Measurements from ENCODE around the gene RAB33B. TPM values are rescaled to one million over a fixed set of nuclear protein-coding genes. Genes with fewer than 3 reads are reported as not detected.

Gene RAB33B
- total RNA-seq, 1 donor from 2014 or later, result 14.4 TPM

- Histone ChIP-seq H3K9ac (no peak overlapping the region), H4K20me1 (ENCODE audit: low read depth) (no peaks in the 10 kb centered on the region), H3K27ac (no peak overlapping the region), H2AFZ (replicated peaks) (no peak overlapping the region), H3K4me2 (no peak overlapping the region), H3F3A (ENCODE audit: low read depth) (no peaks in the 10 kb centered on the region), H3K79me2 (ENCODE audit: low read depth) (no peaks in the 10 kb centered on the region), H3K4me3 (no peak overlapping the region), H3K36me3 (no peaks in the 10 kb centered on the region), H3K4me1 (no peaks in the 10 kb centered on the region), H3K27me3 (no peaks in the 10 kb centered on the region), H3K9me3 (ENCODE audit: low read depth) (no peaks in the 10 kb centered on the region)
- no peaks in the 10 kb centered on the region for H3K9me3 Mint-ChIP-seq
- H3K36me3 Mint-ChIP-seq, result peaks cover 6% of the 10 kb centered on the region
- DNase-seq (ENCODE audit: low spot score), result no peak
- no peak for TF ChIP-seq CTCF (IDR thresholded peaks at IDR 0.05)
- TF ChIP-seq EZH2phosphoT487 (IDR thresholded peaks at IDR 0.05), result no peak
- TF ChIP-seq EZH2 (IDR thresholded peaks at IDR 0.05), result no peak
- peaks cover 14% of the 10 kb centered on the region for H3K4me1 Mint-ChIP-seq
- no peak overlapping the region for H3K4me3 Mint-ChIP-seq
- no peak overlapping the region for H3K27ac Mint-ChIP-seq
- H3K27me3 Mint-ChIP-seq (ENCODE audit: insufficient read depth, low read depth), result peaks cover 2% of the 10 kb centered on the region
These were observed 49.8 kb downstream of the RAB33B start for GRCh38 chr4:139503622-139504166.

- H3K4me1 ChIP-seq, result no peaks in the 10 kb centered on the region
- no peaks in the 10 kb centered on the region for H3K9me3 Mint-ChIP-seq
- H3K79me2 ChIP-seq (ENCODE audit: low read depth), result no peaks in the 10 kb centered on the region
- no peak overlapping the region for H2AFZ ChIP-seq (replicated peaks)
- no peak for TF ChIP-seq CTCF (IDR thresholded peaks at IDR 0.05)
- TF ChIP-seq EZH2 (IDR thresholded peaks at IDR 0.05), result no peak
- no peak for TF ChIP-seq EZH2phosphoT487 (IDR thresholded peaks at IDR 0.05)
- H3K4me2 ChIP-seq, result no peak overlapping the region
- H3K9ac ChIP-seq, result no peak overlapping the region
- peaks cover 16% of the 10 kb centered on the region for H3K4me1 Mint-ChIP-seq
- no peak overlapping the region for H3K4me3 Mint-ChIP-seq
- no peaks in the 10 kb centered on the region for H3F3A ChIP-seq (ENCODE audit: low read depth)
- H3K27ac ChIP-seq, result no peak overlapping the region
- H3K4me3 ChIP-seq, result no peak overlapping the region
- H3K36me3 Mint-ChIP-seq, result peaks cover 10% of the 10 kb centered on the region
- DNase-seq (ENCODE audit: low spot score), result no peak
- H4K20me1 ChIP-seq (ENCODE audit: low read depth), result no peaks in the 10 kb centered on the region
- H3K36me3 ChIP-seq, result no peaks in the 10 kb centered on the region
- peaks cover 2% of the 10 kb centered on the region for H3K27me3 Mint-ChIP-seq (ENCODE audit: insufficient read depth, low read depth)
- no peaks in the 10 kb centered on the region for H3K9me3 ChIP-seq (ENCODE audit: low read depth)
- H3K27ac Mint-ChIP-seq, result no peak overlapping the region
- no peaks in the 10 kb centered on the region for H3K27me3 ChIP-seq
These were observed 52.9 kb downstream of the RAB33B start for GRCh38 chr4:139506774-139507173.

- H4K20me1 ChIP-seq (ENCODE audit: low read depth), result no peaks in the 10 kb centered on the region
- Mint-ChIP-seq H3K4me1 (peaks cover 17% of the 10 kb centered on the region), H3K36me3 (peaks cover 10% of the 10 kb centered on the region), H3K9me3 (no peaks in the 10 kb centered on the region), H3K27ac (no peak overlapping the region), H3K4me3 (no peak overlapping the region), H3K27me3 (ENCODE audit: insufficient read depth, low read depth) (no peaks in the 10 kb centered on the region)
- H3K4me3 ChIP-seq, result no peak overlapping the region
- no peaks in the 10 kb centered on the region for H3K79me2 ChIP-seq (ENCODE audit: low read depth)
- no peak overlapping the region for H3K9ac ChIP-seq
- no peak overlapping the region for H3K27ac ChIP-seq
- no peaks in the 10 kb centered on the region for H3K27me3 ChIP-seq
- no peaks in the 10 kb centered on the region for H3K4me1 ChIP-seq
- TF ChIP-seq EZH2 (IDR thresholded peaks at IDR 0.05) (no peak), EZH2phosphoT487 (IDR thresholded peaks at IDR 0.05) (no peak)
- H3K4me2 ChIP-seq, result no peak overlapping the region
- H3F3A ChIP-seq (ENCODE audit: low read depth), result no peaks in the 10 kb centered on the region
- no peaks in the 10 kb centered on the region for H3K36me3 ChIP-seq
- H2AFZ ChIP-seq (replicated peaks), result no peak overlapping the region
- no peaks in the 10 kb centered on the region for H3K9me3 ChIP-seq (ENCODE audit: low read depth)
- DNase-seq (ENCODE audit: low spot score), result no peak
These were observed 54.8 kb downstream of the RAB33B start for GRCh38 chr4:139508581-139509237.
